ENCODE data around the gene IL15. TPM values are rescaled to one million over a fixed set of nuclear protein-coding genes. Genes with fewer than 3 reads are reported as not detected.
"Not testable (repeated sequence)": the region's sequence is repeated elsewhere in the genome, so short reads cannot be mapped to it uniquely, and the experiment has no call there.

IL15 gene
- total and polyA plus RNA-seq, 2 experiments from 2014 or later = 5.8 to 7.6 TPM

DNA sequence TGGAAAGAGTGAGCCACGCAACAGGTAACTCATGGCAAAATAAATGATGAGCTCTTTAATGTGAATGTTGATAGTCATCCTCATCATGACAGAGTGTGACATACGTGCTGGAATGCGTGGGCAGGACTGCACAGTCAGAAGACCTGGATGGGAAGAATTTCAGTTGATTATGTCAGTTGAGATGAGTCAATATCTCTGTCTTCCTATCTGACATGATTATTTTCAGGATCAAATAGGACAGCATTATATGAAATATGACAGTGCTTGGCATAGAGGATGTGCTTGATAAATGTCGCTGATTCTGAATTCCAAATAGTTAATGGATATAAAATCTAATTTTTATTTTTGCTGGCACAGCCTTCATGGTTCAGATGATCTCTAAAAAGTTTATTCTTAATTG lies 95.1 kb downstream of the IL15 start:
- H3K79me2 ChIP-seq (ENCODE audit: insufficient read depth) = no peaks in the 10 kb centered on the region
- 78 to 79% methylated on average over 4 of the region's 4 CpGs for WGBS, 2 experiments (ENCODE audit: low coverage in 1 of 2, low lambda C conversion rate in 2 of 2, missing lambda C conversion rate in 2 of 2)

DNA sequence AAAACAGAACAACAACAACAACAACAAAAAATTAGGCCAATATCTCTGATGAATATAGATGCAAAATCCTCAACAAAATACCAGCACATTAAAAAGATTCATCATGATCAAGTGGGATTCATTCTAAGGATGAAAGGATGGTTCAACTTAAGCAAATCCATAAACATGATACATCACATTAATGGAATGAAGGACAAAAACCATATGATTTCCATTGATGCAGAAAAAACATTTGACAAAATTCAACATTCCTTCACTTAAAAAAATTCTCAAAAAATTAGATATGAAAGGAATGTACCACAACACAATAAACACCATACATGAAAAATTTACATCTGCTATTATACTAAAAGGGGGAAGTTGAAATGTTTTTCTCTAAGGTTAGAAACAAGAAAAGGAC lies 103.3 kb downstream of the IL15 start:
- no peak for TF ChIP-seq EZH2phosphoT487 (IDR thresholded peaks at IDR 0.05; ENCODE audit: insufficient read depth, low read depth)
- TF ChIP-seq EZH2 (IDR thresholded peaks at IDR 0.05; ENCODE audit: insufficient read depth, poor library complexity, severe bottlenecking) = no peak
- no peaks in the 10 kb centered on the region for H3K9me2 ChIP-seq (ENCODE audit: insufficient read depth)
- H3K4me1 ChIP-seq (ENCODE audit: insufficient read depth) = no peaks in the 10 kb centered on the region
- in situ Hi-C loops (cut with MboI) = no loop called here
- no peaks in the 10 kb centered on the region for H3K79me2 ChIP-seq (ENCODE audit: insufficient read depth)
- no peak overlapping the region for H2AFZ ChIP-seq
- H3K9me3 ChIP-seq (ENCODE audit: low read depth) = no peaks in the 10 kb centered on the region
- H3K9ac ChIP-seq = no peak overlapping the region
- H3K4me3 ChIP-seq = no peak overlapping the region
- no peak for DNase-seq
- no peaks in the 10 kb centered on the region for H3K27me3 ChIP-seq (replicated peaks; ENCODE audit: insufficient read depth)
- H3F3A ChIP-seq (ENCODE audit: insufficient read depth) = no peaks in the 10 kb centered on the region
- H4K20me1 ChIP-seq (ENCODE audit: insufficient read depth) = no peaks in the 10 kb centered on the region
- H3K4me2 ChIP-seq (ENCODE audit: unreplicated experiment) = no peak overlapping the region
- H3K27ac ChIP-seq = no peak overlapping the region
- no peaks in the 10 kb centered on the region; the same call in 1 of the 2 replicates for H3K36me3 ChIP-seq (ENCODE audit: low read depth)

More for the DNA sequence above, 95.1 kb downstream of the IL15 start:
- no peak overlapping the region for H2AFZ ChIP-seq
- H3K4me1 ChIP-seq (ENCODE audit: insufficient read depth) = peaks cover 6% of the 10 kb centered on the region
- H3K9ac ChIP-seq = no peak overlapping the region
- peak; percentile 45 for DNase-seq
- H3K27ac ChIP-seq = no peak overlapping the region
- no peaks in the 10 kb centered on the region for H3K27me3 ChIP-seq (replicated peaks; ENCODE audit: insufficient read depth)
- H3K36me3 ChIP-seq (ENCODE audit: low read depth) = peaks cover 18% of the 10 kb centered on the region; the same call in 1 of the 2 replicates
- no peak overlapping the region for H3K4me3 ChIP-seq
- H3K9me2 ChIP-seq (ENCODE audit: insufficient read depth) = no peaks in the 10 kb centered on the region
- H3K4me2 ChIP-seq (ENCODE audit: unreplicated experiment) = no peak overlapping the region
- H3F3A ChIP-seq (ENCODE audit: insufficient read depth) = no peaks in the 10 kb centered on the region
- TF ChIP-seq EZH2phosphoT487 (IDR thresholded peaks at IDR 0.05; ENCODE audit: insufficient read depth, low read depth) (no peak), EZH2 (IDR thresholded peaks at IDR 0.05; ENCODE audit: insufficient read depth, poor library complexity, severe bottlenecking) (no peak)
- no peaks in the 10 kb centered on the region for H4K20me1 ChIP-seq (ENCODE audit: insufficient read depth)
- in situ Hi-C loops (cut with MboI) = no loop called here
- H3K9me3 ChIP-seq (ENCODE audit: low read depth) = no peaks in the 10 kb centered on the region

DNA sequence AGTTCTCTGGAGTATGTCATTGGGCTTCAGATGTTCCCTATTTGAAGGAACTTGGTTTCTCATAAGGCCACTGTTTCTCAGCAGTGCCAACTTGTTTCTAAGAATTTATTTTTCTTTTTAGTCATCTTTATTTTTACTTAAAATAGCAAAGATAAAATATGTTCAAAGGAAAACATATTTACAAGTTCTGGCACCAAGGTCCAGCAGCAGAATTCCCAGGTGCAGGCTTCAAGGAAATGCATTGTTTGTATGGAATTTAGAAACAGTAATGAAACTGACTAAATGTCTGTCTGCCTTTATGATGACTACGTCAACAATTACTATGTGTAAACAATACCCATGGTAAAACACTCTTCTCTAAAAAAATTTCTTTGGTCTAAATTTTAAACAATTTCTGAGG lies 109.6 kb downstream of the IL15 start:
- H3K9me2 ChIP-seq (ENCODE audit: insufficient read depth) = no peaks in the 10 kb centered on the region
- DNase-seq = no peak
- H3K4me1 ChIP-seq (ENCODE audit: insufficient read depth) = no peaks in the 10 kb centered on the region
- H3K4me3 ChIP-seq = no peak overlapping the region
- no peak overlapping the region for H3K4me2 ChIP-seq (ENCODE audit: unreplicated experiment)
- H3K9ac ChIP-seq = no peak overlapping the region
- H3K79me2 ChIP-seq (ENCODE audit: insufficient read depth) = no peaks in the 10 kb centered on the region
- no peak overlapping the region for H3K27ac ChIP-seq
- no peaks in the 10 kb centered on the region for H3K27me3 ChIP-seq (replicated peaks; ENCODE audit: insufficient read depth)
- TF ChIP-seq EZH2 (IDR thresholded peaks at IDR 0.05; ENCODE audit: insufficient read depth, poor library complexity, severe bottlenecking) (no peak), EZH2phosphoT487 (IDR thresholded peaks at IDR 0.05; ENCODE audit: insufficient read depth, low read depth) (no peak)
- no peaks in the 10 kb centered on the region; the same call in 1 of the 2 replicates for H3K36me3 ChIP-seq (ENCODE audit: low read depth)
- H3F3A ChIP-seq (ENCODE audit: insufficient read depth) = no peaks in the 10 kb centered on the region
- in situ Hi-C loops (cut with MboI) = no loop called here
- H3K9me3 ChIP-seq (ENCODE audit: low read depth) = no peaks in the 10 kb centered on the region
- 67 to 69% methylated on average over 1 of the region's 1 CpG for WGBS, 2 experiments (ENCODE audit: low coverage in 1 of 2, low lambda C conversion rate in 2 of 2, missing lambda C conversion rate in 2 of 2)
- H2AFZ ChIP-seq = no peak overlapping the region
- H4K20me1 ChIP-seq (ENCODE audit: insufficient read depth) = no peaks in the 10 kb centered on the region

DNA sequence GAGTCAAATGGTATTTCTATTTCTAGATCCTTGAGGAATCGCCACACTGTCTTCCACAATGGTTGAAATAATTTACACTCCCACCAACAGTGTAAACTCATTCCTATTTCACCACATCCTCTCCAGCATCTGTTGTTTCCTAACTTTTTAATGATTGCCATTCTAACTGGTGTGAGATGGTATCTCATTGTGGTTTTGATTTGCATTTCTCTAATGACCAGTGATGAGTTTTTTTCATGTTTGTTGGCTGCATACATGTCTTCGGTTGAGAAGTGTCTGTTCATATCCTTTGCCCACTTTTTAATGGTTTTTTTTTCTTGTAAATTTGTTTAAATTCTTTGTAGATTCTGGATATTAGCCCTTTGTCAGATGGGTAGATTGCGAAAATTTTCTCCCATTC lies 115.4 kb downstream of the IL15 start:
- H3F3A ChIP-seq (ENCODE audit: insufficient read depth); H3K9me3 ChIP-seq (ENCODE audit: low read depth); H3K4me2 ChIP-seq (ENCODE audit: unreplicated experiment); H3K27ac ChIP-seq; H3K79me2 ChIP-seq (ENCODE audit: insufficient read depth); in situ Hi-C loops (cut with MboI); H3K36me3 ChIP-seq (ENCODE audit: low read depth); H2AFZ ChIP-seq; H3K4me3 ChIP-seq; H3K4me1 ChIP-seq (ENCODE audit: insufficient read depth); H3K9ac ChIP-seq; H3K9me2 ChIP-seq (ENCODE audit: insufficient read depth); H3K27me3 ChIP-seq (replicated peaks; ENCODE audit: insufficient read depth); H4K20me1 ChIP-seq (ENCODE audit: insufficient read depth): not testable (repeated sequence)
- TF ChIP-seq EZH2phosphoT487 (IDR thresholded peaks at IDR 0.05; ENCODE audit: insufficient read depth, low read depth) = 0 out of 2 replicates have a peak, but pooled peaks have one; percentile 69
- DNase-seq = peak; percentile 2
- WGBS, 2 experiments (ENCODE audit: low coverage in 1 of 2, low lambda C conversion rate in 2 of 2, missing lambda C conversion rate in 2 of 2) = 33 to 37% methylated on average over 3 of the region's 3 CpGs

GRCh38 chr4:141757287-141757686 lies 120.9 kb downstream of the IL15 start:
- Histone ChIP-seq H3K9ac (no peak overlapping the region), H3K27ac (no peak overlapping the region), H3K4me1 (ENCODE audit: insufficient read depth) (peaks cover 4% of the 10 kb centered on the region; the same call in 1 of the 2 replicates), H3K4me2 (ENCODE audit: unreplicated experiment) (no peak overlapping the region), H3K36me3 (ENCODE audit: low read depth) (no peaks in the 10 kb centered on the region), H3F3A (ENCODE audit: insufficient read depth) (peaks cover 6% of the 10 kb centered on the region), H3K4me3 (no peak overlapping the region), H3K27me3 (replicated peaks; ENCODE audit: insufficient read depth) (no peaks in the 10 kb centered on the region), H3K9me3 (ENCODE audit: low read depth) (no peaks in the 10 kb centered on the region), H4K20me1 (ENCODE audit: insufficient read depth) (no peaks in the 10 kb centered on the region), H3K9me2 (ENCODE audit: insufficient read depth) (no peaks in the 10 kb centered on the region), H3K79me2 (ENCODE audit: insufficient read depth) (no peaks in the 10 kb centered on the region), H2AFZ (no peak overlapping the region)
- no peak for TF ChIP-seq EZH2 (IDR thresholded peaks at IDR 0.05; ENCODE audit: insufficient read depth, poor library complexity, severe bottlenecking)
- no peak for TF ChIP-seq EZH2phosphoT487 (IDR thresholded peaks at IDR 0.05; ENCODE audit: insufficient read depth, low read depth)
- peak; percentile 10 for DNase-seq
- 75 to 79% methylated on average over 2 of the region's 2 CpGs for WGBS, 2 experiments (ENCODE audit: low coverage in 1 of 2, low lambda C conversion rate in 2 of 2, missing lambda C conversion rate in 2 of 2)
- in situ Hi-C loops (cut with MboI) = no loop called here

All from GM23248 (cell line).